ENCODE results near the gene OTUD5. TPM values are rescaled to one million over a fixed set of nuclear protein-coding genes. Genes with fewer than 3 reads are reported as not detected.
A peak's percentile ranks its signal among the peaks of the same experiment; 100 is the strongest.

Gene OTUD5
- total RNA-seq, 1 donor from 2014 or later: 72.3 TPM

- no peaks in the 10 kb centered on the region for H3K27me3 ChIP-seq
- no peak for DNase-seq (ENCODE audit: low spot score in 2 of 2)
- H3K4me1 ChIP-seq: peaks cover 0 to 3% of the 10 kb centered on the region in 2 donors
- intact Hi-C loops (cut with DNase I): loop anchor here (10.0 kb wide), 2 partner anchors 251 to 379 kb away; partner anchors contain the start of genes MAGIX and TBC1D25
- H3K4me3 ChIP-seq: no peak overlapping the region
- no peaks in the 10 kb centered on the region for H3K36me3 ChIP-seq
- H3K27ac ChIP-seq: no peak overlapping the region
- no peak for TF ChIP-seq CTCF (IDR thresholded peaks at IDR 0.05)
- no peaks in the 10 kb centered on the region for H3K9me3 ChIP-seq
Observed at GRCh38 chrX:48913605-48914366, 43.6 kb downstream of the OTUD5 start.

DNA sequence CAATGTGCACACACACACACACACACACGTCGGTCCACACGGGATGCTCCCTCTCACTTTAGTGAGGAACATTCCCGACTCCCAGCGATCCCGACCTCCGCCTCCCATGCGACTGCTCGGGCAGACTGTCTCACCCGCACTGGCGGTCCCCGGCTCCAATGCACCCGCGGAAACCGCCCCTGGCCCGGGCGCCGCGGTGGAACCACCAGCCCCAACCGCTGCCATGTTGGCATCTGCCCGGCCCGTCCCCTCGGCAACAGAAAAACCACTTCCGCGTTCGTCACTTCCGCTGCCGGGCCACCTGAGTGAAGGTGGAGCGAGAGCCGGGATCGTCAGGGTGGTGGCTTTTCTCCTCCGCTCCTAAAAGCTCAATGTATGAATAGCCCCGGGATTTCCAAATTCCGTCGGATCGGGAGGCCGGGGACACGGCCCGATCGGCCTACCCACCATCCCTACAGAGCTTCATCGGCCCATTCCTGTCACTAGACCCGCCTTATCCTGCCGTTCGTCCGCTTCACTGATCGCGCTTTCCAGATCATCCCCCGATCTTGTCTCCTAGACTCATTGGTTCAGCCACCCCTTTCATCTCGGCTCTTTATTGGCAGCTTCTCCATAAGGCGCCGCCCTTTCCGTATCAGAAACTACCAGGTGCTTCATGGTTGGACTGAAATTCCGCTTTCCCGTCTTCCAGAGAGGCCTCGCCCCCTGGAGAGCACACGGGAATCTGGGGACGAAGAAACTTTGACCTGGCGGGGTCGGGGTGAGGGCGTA, 45.8 kb downstream of the OTUD5 start, which contains the start of gene SLC35A2:
TSS of gene SLC35A2 (minus strand) at position 235 of the 771 bp plus-strand sequence. CDS start at position 225, 10 bp downstream.
- intact Hi-C loops (cut with DNase I): loop anchor here (10.0 kb wide), 2 partner anchors 253 to 377 kb away; partner anchors contain the start of genes MAGIX and TBC1D25
- Histone ChIP-seq H3K27ac (peak within 1 kb of the TSS; percentile 72 to 73), H3K36me3 (no peaks in the 10 kb centered on the region), H3K4me3 (peak within 1 kb of the TSS; percentile 56 to 62), H3K9me3 (no peaks in the 10 kb centered on the region), H3K4me1 (no peaks in the 10 kb centered on the region), H3K27me3 (no peaks in the 10 kb centered on the region)
- no peak for TF ChIP-seq CTCF (IDR thresholded peaks at IDR 0.05)
- DNase-seq (ENCODE audit: low spot score in 2 of 2): peak in 1 of 2 donors; percentile 87

DNA sequence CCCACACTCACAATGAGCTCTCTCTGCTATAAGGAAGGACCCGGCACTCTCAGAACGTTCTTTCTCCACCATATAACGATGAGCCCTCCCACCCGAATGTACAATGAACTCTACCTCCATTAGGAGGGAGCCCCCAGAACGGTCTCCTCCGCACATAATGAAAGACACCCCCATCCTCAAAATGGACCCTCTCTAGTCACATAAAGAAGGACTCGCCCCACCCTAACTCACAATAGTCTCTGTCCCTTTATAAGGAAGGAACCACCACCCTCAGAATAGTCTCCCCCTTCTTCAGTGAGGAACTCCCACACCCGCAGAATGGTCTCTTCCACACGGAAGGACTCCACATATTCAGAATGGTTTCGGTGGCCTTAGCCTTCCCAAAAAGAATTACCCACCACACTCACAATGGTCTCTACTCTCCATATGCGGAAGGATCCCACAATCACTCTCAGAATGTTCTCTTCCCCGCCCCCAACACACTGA, 46.4 kb downstream of the OTUD5 start:
- Histone ChIP-seq H3K27ac (peak overlapping the region; percentile 72 to 73), H3K4me1 (no peaks in the 10 kb centered on the region), H3K27me3 (no peaks in the 10 kb centered on the region), H3K36me3 (no peaks in the 10 kb centered on the region), H3K9me3 (no peaks in the 10 kb centered on the region), H3K4me3 (peak overlapping the region; percentile 56 to 62)
- DNase-seq (ENCODE audit: low spot score in 2 of 2): no peak
- no peak for TF ChIP-seq CTCF (IDR thresholded peaks at IDR 0.05)
- intact Hi-C loops (cut with DNase I): loop anchor here (10.0 kb wide), 2 partner anchors 254 to 376 kb away; partner anchors contain the start of genes MAGIX and TBC1D25

DNA sequence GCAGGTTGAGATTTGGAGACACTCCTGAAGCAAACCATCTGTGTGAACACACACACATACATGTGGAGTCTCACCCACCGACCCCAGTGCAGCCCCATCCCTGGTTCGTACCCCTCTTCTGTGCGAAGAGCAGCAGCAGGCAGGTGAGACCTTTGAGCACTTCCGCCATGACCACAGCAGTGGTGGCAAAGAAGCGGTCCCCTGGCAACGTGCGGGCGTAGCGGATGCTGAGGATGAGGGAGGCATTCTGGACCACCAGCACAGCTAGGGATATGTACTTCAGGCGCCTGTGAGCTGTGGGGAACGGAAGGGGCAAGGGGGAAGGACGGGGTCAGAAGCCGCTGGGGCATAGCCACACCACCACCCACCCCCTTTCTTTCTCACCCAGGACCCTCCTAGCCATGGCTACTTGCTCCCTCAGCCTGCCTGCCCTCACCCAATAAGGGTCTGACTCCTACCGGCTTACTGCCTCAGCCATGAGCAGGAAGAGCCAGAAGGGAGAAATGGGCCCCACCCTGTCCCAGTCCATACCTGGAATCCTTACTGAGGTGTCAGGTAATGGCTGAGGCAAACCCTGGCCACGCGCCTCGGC, 47.6 kb downstream of the OTUD5 start:
- H3K4me1 ChIP-seq: no peaks in the 10 kb centered on the region
- intact Hi-C loops (cut with DNase I): loop anchor here (10.0 kb wide), 2 partner anchors 255 to 375 kb away; partner anchors contain the start of genes MAGIX and TBC1D25
- H3K4me3 ChIP-seq: no peak overlapping the region
- H3K27ac ChIP-seq: no peak overlapping the region
- H3K36me3 ChIP-seq: peaks cover 0 to 8% of the 10 kb centered on the region in 2 donors
- no peaks in the 10 kb centered on the region for H3K27me3 ChIP-seq
- H3K9me3 ChIP-seq: no peaks in the 10 kb centered on the region
- DNase-seq (ENCODE audit: low spot score in 2 of 2): no peak
- no peak for TF ChIP-seq CTCF (IDR thresholded peaks at IDR 0.05)

DNA sequence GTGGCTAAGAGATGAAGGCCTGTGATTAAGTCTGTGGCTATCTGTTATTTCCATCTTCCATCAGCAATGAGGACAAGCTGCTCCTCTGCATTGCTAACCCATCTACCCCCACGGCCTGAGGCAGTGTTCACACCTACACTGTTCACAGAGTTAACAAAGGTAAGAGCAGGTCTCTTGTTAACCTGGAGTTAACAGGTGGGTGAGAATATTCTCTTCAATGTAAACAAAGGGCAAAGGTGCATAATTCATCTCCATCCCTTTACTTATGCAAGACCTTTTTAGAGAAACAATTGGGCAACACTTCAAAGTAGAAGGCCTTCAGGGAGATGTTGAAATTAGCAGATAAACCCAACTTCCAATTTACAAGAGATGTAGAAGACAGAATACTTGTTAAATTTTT, 48.8 kb downstream of the OTUD5 start:
- Histone ChIP-seq H3K4me3 (no peak overlapping the region), H3K4me1 (no peaks in the 10 kb centered on the region), H3K27ac (no peak overlapping the region), H3K27me3 (no peaks in the 10 kb centered on the region), H3K9me3 (no peaks in the 10 kb centered on the region), H3K36me3 (peaks cover 0 to 13% of the 10 kb centered on the region in 2 donors)
- TF ChIP-seq CTCF (IDR thresholded peaks at IDR 0.05): no peak
- DNase-seq (ENCODE audit: low spot score in 2 of 2): no peak
- intact Hi-C loops (cut with DNase I): no loop called here

All from ascending aorta (tissue), 2 donors.